ENCODE results near the gene APOC1. TPM values are rescaled to one million over a fixed set of nuclear protein-coding genes. Genes with fewer than 3 reads are reported as not detected.

APOC1 gene
- total and polyA plus RNA-seq, 8 donors: 5.4 to 70.6 (median 17.6) TPM; not detected in 2

DNA sequence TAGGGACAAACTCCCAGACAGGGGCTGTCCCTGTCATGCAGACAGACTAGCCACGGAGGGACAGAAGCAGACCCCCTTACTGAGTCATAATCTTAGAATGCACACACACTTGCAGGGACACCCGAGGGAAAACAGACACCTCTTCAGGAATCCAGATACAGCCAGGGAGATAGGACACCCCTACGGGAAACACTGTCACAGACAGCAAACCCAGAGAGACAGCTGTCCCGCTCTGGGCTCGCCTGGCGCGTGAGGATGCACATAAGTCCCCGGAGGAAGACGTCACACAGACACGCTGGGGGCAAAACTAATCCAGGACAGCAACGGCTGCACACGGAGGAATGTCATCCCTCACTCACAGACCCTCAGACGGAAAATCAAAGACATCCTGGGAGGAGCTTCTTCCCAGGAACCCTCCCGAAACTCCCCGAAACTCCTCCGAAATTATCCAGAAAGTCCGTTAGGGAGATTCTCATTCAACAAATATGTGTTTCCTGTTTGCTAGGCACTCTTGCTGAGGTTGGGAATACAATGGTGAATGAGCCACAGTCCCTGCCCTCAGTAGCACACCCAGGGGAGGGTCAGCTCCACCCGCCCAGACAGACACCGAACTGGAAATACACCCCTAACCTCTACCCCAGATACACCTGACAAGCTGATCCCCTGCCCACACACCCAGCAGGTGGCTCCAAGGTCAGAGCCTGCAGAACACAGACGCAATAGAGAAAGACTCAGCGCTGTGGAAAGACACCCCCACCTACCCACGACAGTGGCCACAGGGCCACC lies 38.5 kb upstream of the APOC1 start:
- intact Hi-C loops (cut with DNase I; ENCODE audit: low total_unique reads): no loop called here
- H3K4me1 ChIP-seq: peaks cover 0 to 7% (median 0%) of the 10 kb centered on the region in 4 donors
- TF ChIP-seq, protein P1, sequence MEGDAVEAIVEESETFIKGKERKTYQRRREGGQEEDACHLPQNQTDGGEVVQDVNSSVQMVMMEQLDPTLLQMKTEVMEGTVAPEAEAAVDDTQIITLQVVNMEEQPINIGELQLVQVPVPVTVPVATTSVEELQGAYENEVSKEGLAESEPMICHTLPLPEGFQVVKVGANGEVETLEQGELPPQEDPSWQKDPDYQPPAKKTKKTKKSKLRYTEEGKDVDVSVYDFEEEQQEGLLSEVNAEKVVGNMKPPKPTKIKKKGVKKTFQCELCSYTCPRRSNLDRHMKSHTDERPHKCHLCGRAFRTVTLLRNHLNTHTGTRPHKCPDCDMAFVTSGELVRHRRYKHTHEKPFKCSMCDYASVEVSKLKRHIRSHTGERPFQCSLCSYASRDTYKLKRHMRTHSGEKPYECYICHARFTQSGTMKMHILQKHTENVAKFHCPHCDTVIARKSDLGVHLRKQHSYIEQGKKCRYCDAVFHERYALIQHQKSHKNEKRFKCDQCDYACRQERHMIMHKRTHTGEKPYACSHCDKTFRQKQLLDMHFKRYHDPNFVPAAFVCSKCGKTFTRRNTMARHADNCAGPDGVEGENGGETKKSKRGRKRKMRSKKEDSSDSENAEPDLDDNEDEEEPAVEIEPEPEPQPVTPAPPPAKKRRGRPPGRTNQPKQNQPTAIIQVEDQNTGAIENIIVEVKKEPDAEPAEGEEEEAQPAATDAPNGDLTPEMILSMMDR (IDR thresholded peaks at IDR 0.05): no peak
- TF ChIP-seq POLR2AphosphoS5 (IDR thresholded peaks at IDR 0.05): no peak
- no peak for TF ChIP-seq POLR2A (IDR thresholded peaks at IDR 0.05)
- no peak for TF ChIP-seq EP300 (IDR thresholded peaks at IDR 0.05)
- H3K27ac ChIP-seq: no peak overlapping the region
- H3K9me3 ChIP-seq: no peaks in the 10 kb centered on the region
- H3K36me3 ChIP-seq: peaks cover 56 to 93% (median 91%) of the 10 kb centered on the region in 4 donors
- H3K4me3 ChIP-seq: no peak overlapping the region
- no peaks in the 10 kb centered on the region for H3K27me3 ChIP-seq
- 65 to 80% (median 78%) methylated on average over 21 to 22 of the region's 22 CpGs for WGBS, 5 donors
- DNase-seq: peak in 1 of 2 donors; percentile 62

DNA sequence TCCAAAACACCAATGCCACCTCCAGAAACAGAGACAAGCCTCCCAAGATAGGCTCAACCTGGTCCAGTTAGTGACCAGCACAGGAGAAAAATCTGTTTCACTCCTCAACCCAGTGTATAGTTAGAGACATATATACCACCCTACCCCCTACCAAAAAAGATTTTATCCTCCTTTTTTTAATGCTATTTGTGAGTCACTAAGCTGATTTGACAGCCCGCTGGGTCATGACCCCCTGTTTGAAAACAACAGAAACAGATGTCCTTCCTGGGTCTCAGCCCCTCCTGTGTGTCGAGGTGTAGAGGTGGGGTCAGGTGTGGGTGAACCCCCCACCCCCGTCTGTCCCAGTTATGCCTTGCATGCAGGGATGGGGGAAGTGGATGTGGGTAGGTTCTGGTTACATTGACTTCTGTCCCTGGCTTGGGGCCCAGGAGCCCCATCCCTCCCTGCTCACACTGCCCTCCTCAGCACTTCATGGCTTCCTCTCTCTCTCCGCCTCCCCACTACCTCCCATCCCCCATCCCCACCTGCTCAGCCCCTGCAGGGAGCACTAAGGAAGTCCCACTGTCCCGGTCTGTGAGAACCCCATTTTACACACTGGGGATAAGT lies 37.4 kb upstream of the APOC1 start:
- Histone ChIP-seq H3K27me3 (no peaks in the 10 kb centered on the region), H3K4me1 (peaks cover 0 to 7% (median 0%) of the 10 kb centered on the region in 4 donors), H3K27ac (no peak overlapping the region), H3K4me3 (no peak overlapping the region), H3K36me3 (peaks cover 55 to 81% (median 80%) of the 10 kb centered on the region in 4 donors), H3K9me3 (no peaks in the 10 kb centered on the region)
- TF ChIP-seq EP300 (IDR thresholded peaks at IDR 0.05): no peak
- no peak for TF ChIP-seq POLR2A (IDR thresholded peaks at IDR 0.05)
- TF ChIP-seq, protein P1 (IDR thresholded peaks at IDR 0.05): no peak
- no peak for TF ChIP-seq POLR2AphosphoS5 (IDR thresholded peaks at IDR 0.05)
- DNase-seq: peak in 1 of 2 donors; percentile 52
- WGBS, 5 donors: 58 to 78% (median 68%) methylated on average over 5 of the region's 5 CpGs
- intact Hi-C loops (cut with DNase I; ENCODE audit: low total_unique reads): no loop called here

DNA sequence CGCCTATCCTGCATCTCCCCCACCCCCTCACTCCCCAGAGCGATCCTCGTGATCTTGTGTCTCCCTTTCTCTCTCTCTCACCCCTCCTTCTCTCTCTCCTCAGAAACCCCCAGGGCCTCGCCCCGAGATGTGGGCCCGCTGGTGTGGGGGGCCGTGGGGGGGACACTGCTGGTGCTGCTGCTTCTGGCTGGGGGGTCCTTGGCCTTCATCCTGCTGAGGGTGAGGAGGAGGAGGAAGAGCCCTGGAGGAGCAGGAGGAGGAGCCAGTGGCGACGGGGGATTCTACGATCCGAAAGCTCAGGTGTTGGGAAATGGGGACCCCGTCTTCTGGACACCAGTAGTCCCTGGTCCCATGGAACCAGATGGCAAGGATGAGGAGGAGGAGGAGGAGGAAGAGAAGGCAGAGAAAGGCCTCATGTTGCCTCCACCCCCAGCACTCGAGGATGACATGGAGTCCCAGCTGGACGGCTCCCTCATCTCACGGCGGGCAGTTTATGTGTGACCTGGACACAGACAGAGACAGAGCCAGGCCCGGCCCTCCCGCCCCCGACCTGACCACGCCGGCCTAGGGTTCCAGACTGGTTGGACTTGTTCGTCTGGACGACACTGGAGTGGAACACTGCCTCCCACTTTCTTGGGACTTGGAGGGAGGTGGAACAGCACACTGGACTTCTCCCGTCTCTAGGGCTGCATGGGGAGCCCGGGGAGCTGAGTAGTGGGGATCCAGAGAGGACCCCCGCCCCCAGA lies 36.1 kb upstream of the APOC1 start:
- no peak for DNase-seq
- peaks cover 0 to 7% (median 0%) of the 10 kb centered on the region in 4 donors for H3K4me1 ChIP-seq
- no peaks in the 10 kb centered on the region for H3K27me3 ChIP-seq
- H3K36me3 ChIP-seq: peaks cover 44 to 75% (median 73%) of the 10 kb centered on the region in 4 donors
- WGBS, 5 donors: 66 to 72% (median 70%) methylated on average over 23 to 26 of the region's 26 CpGs
- intact Hi-C loops (cut with DNase I; ENCODE audit: low total_unique reads): no loop called here
- H3K27ac ChIP-seq: no peak overlapping the region
- no peak for TF ChIP-seq POLR2A (IDR thresholded peaks at IDR 0.05)
- no peak for TF ChIP-seq POLR2AphosphoS5 (IDR thresholded peaks at IDR 0.05)
- no peak for TF ChIP-seq EP300 (IDR thresholded peaks at IDR 0.05)
- no peaks in the 10 kb centered on the region for H3K9me3 ChIP-seq
- H3K4me3 ChIP-seq: no peak overlapping the region

DNA sequence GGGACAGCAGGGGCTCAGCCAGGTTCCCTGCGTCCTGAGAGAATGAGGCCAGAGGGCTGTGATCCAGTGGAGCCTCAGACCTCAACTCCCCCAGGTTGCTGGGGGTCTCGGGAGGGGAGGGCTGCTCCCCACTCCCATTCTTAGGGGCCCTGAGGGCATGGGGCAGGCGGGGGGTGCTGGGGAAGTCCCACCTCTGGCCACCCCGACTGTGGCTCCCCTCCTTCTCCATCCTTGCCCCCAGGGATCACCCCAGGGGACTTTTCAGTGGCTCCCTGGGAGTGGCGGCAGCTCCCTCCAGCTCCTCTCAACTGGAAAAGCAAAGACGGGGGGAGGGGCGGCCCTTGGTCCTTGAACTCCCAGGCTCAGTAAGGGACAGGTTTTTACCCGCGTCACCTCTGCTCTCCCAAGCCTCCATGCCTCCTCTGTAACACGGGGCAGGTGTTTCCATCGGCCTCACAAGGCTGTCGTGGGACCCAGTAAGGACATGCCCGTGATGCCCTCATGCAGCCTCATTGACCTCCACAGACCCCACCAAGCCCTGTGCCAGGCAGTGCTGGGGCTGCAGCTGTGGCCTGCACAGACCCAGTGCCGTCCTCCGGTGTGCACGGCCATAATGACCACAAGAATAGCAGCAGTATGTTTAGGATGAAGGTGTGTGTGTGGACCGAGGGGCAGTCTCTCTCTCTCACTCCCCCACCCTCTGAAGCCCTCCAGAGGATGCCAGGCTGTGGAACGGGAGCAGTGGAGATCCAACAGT lies 34.9 kb upstream of the APOC1 start:
- peaks cover 0 to 7% (median 0%) of the 10 kb centered on the region in 4 donors for H3K4me1 ChIP-seq
- no peaks in the 10 kb centered on the region for H3K9me3 ChIP-seq
- no peak overlapping the region for H3K27ac ChIP-seq
- no peak overlapping the region for H3K4me3 ChIP-seq
- no peaks in the 10 kb centered on the region for H3K27me3 ChIP-seq
- DNase-seq: peak in 1 of 2 donors; percentile 10
- intact Hi-C loops (cut with DNase I; ENCODE audit: low total_unique reads): no loop called here
- WGBS, 5 donors: 74 to 79% (median 77%) methylated on average over 15 to 18 of the region's 18 CpGs
- TF ChIP-seq EP300 (IDR thresholded peaks at IDR 0.05): no peak
- TF ChIP-seq, protein P1 (IDR thresholded peaks at IDR 0.05): no peak
- no peak for TF ChIP-seq POLR2AphosphoS5 (IDR thresholded peaks at IDR 0.05)
- TF ChIP-seq POLR2A (IDR thresholded peaks at IDR 0.05): no peak
- H3K36me3 ChIP-seq: peaks cover 34 to 75% (median 73%) of the 10 kb centered on the region in 4 donors

All from stomach (tissue), 9 donors.